Measurements from ENCODE around the gene GRM7.

DNA sequence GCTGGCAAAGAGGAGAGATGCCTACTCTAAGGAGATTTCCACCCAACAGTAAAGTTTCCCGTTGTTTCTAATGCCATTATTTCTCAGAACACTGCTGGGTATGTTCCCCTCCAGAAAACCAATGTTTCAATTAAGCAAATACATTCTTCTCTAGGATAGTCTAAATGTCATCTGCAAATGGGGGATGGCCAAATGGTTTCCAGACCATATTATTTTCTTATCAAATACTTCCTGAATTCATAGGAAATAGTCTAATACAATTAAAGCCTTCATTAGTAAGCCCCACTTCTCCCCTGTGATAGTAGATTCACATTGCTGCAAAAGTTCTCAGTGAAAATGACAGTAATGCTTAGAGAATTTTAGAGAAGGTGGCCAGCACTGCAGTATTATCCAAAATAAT is 716.6 kb downstream of the GRM7 start:
- TF ChIP-seq CTCF (IDR thresholded peaks at IDR 0.05) (no peak), EZH2 (IDR thresholded peaks at IDR 0.05; ENCODE audit: borderline replicate concordance, insufficient read depth, low read depth, low read length, poor library complexity, severe bottlenecking) (no peak)
